ENCODE results near the gene EXOC1.

EXOC1 gene

DNA sequence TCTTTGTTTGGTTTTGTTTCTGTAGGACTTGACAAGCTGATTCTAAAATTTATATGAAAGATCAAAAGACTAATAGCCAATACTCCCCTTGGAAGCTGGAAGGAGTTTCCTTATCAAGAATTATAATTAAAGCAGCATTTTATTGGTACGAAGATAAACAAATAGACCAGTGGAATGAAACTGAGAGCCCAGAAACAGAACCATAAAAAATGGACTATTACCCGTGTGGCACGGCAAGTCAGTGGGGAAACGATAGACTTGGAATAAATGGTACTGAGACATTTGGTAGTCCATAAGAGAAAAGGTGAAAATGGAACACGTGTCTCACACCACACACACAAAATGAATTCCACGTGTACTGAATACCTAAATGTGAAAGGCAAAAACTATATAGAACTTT is 52.9 kb downstream of the EXOC1 start:
- TF ChIP-seq CTCF (IDR thresholded peaks at IDR 0.05), result no peak
- Histone ChIP-seq H3K36me3 (peaks cover 51% of the 10 kb centered on the region), H3K27me3 (no peaks in the 10 kb centered on the region), H3K4me1 (ENCODE audit: control insufficient read depth in 1 of 2, insufficient read depth in 1 of 2, low read depth in 1 of 2, low read length in 1 of 2) (no peaks in the 10 kb centered on the region), H3K9me3 (no peaks in the 10 kb centered on the region), H3K4me3 (ENCODE audit: low read depth in 1 of 2, low read length in 1 of 2) (no peak overlapping the region), H3K27ac (no peak overlapping the region)

DNA sequence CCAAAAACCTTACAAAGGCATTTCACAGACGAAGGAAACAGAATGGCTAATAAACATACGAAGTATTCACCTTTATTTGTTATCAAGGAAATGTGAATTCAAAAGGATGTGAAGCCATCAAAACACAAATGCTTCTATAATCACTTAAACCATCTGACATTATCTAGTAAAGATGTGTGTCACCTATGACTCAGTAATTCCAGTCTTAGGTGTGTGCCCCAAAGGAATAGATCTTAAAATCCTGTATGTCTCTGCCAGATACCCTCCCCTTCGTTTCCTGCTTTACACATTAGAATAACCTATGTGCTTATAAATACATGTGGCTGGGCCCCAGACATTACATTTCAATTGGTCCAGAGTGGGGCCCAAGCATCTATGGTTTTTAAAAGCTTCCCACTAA is 53.5 kb downstream of the EXOC1 start:
- no peaks in the 10 kb centered on the region for H3K4me1 ChIP-seq (ENCODE audit: control insufficient read depth in 1 of 2, insufficient read depth in 1 of 2, low read depth in 1 of 2, low read length in 1 of 2)
- TF ChIP-seq CTCF (IDR thresholded peaks at IDR 0.05), result no peak
- no peak overlapping the region for H3K4me3 ChIP-seq (ENCODE audit: low read depth in 1 of 2, low read length in 1 of 2)
- peaks cover 45% of the 10 kb centered on the region for H3K36me3 ChIP-seq
- H3K9me3 ChIP-seq, result no peaks in the 10 kb centered on the region
- H3K27me3 ChIP-seq, result no peaks in the 10 kb centered on the region
- no peak overlapping the region for H3K27ac ChIP-seq

DNA sequence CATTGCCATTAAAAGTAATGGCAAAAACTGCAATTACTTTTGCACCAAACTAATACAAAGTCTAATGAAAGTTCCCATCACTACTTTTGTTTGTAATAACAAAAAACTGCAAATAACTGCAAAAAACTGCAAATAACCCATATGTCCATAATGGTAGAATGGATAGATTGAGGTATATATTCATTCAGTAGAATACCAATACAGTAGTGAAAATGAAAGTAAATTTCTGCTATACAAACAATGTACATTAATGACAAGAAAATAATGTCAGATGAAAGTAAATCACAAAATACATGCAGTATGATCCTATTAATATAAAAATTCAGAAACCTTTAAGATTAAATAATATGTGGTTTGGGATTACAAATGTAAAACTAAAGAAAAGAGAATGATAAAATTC is 54.0 kb downstream of the EXOC1 start:
- TF ChIP-seq CTCF (IDR thresholded peaks at IDR 0.05), result no peak
- no peaks in the 10 kb centered on the region for H3K9me3 ChIP-seq
- H3K27ac ChIP-seq, result no peak overlapping the region

GRCh38 chr4:55910140-55910539 is 56.7 kb downstream of the EXOC1 start:
- Histone ChIP-seq H3K36me3 (peaks cover 16% of the 10 kb centered on the region), H3K4me1 (ENCODE audit: control insufficient read depth in 1 of 2, insufficient read depth in 1 of 2, low read depth in 1 of 2, low read length in 1 of 2) (no peaks in the 10 kb centered on the region), H3K4me3 (ENCODE audit: low read depth in 1 of 2, low read length in 1 of 2) (no peak overlapping the region), H3K27me3 (no peaks in the 10 kb centered on the region), H3K27ac (no peak overlapping the region), H3K9me3 (no peaks in the 10 kb centered on the region)
- TF ChIP-seq CTCF (IDR thresholded peaks at IDR 0.05), result no peak

More for the DNA sequence above, 54.0 kb downstream of the EXOC1 start:
- Histone ChIP-seq H3K27me3 (no peaks in the 10 kb centered on the region), H3K36me3 (peaks cover 40% of the 10 kb centered on the region), H3K4me1 (ENCODE audit: control insufficient read depth in 1 of 2, insufficient read depth in 1 of 2, low read depth in 1 of 2, low read length in 1 of 2) (no peaks in the 10 kb centered on the region), H3K4me3 (ENCODE audit: low read depth in 1 of 2, low read length in 1 of 2) (no peak overlapping the region)

GRCh38 chr4:55912249-55912648 is 58.8 kb downstream of the EXOC1 start:
- TF ChIP-seq CTCF (IDR thresholded peaks at IDR 0.05), result no peak

DNA sequence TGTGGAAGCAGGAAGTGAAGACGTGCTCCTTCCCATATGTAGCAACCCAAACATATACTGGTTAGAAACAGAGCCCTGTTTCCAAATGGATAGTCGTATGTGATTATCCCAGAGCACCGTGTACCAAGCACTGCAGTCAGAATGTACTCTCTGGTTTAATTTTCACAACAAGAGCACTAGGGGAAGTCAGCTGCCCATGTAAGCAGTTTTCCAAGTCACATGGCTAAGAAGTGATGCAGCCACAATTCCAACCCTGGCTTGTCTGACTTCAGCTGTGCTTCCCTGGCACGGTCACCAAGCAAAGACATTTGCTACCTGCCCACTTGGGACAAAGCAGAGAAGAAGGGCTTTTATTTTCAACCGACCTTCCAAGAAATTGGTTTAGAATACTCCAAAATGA is 67.1 kb downstream of the EXOC1 start:
- H3K36me3 ChIP-seq, result no peaks in the 10 kb centered on the region
- no peak overlapping the region for H3K27ac ChIP-seq
- H3K4me3 ChIP-seq (ENCODE audit: low read depth in 1 of 2, low read length in 1 of 2), result no peak overlapping the region
- no peak for TF ChIP-seq CTCF (IDR thresholded peaks at IDR 0.05)
- H3K9me3 ChIP-seq, result no peaks in the 10 kb centered on the region
- H3K4me1 ChIP-seq (ENCODE audit: control insufficient read depth in 1 of 2, insufficient read depth in 1 of 2, low read depth in 1 of 2, low read length in 1 of 2), result no peaks in the 10 kb centered on the region
- no peaks in the 10 kb centered on the region for H3K27me3 ChIP-seq

More at GRCh38 chr4:55912249-55912648, 58.8 kb downstream of the EXOC1 start:
- Histone ChIP-seq H3K4me1 (ENCODE audit: control insufficient read depth in 1 of 2, insufficient read depth in 1 of 2, low read depth in 1 of 2, low read length in 1 of 2) (no peaks in the 10 kb centered on the region), H3K27ac (no peak overlapping the region), H3K27me3 (no peaks in the 10 kb centered on the region), H3K9me3 (no peaks in the 10 kb centered on the region), H3K36me3 (peaks cover under 1% of the 10 kb centered on the region), H3K4me3 (ENCODE audit: low read depth in 1 of 2, low read length in 1 of 2) (no peak overlapping the region)

All from neutrophil (primary cell).